GM19395 (cell line): ENCODE data around the gene SP100.
"Not testable (repeated sequence)": the region's sequence is repeated elsewhere in the genome, so short reads cannot be mapped to it uniquely, and the experiment has no call there.

Source experiments
- ATAC-seq: cut with Tn5 transposase; IDR thresholded peaks from one replicate; pipeline ENCODE4 v1.9.1; 2021; ENCODE audit warnings: mild to moderate bottlenecking, moderate library complexity; ENCODE audit not compliant: unreplicated experiment

Gene SP100

DNA sequence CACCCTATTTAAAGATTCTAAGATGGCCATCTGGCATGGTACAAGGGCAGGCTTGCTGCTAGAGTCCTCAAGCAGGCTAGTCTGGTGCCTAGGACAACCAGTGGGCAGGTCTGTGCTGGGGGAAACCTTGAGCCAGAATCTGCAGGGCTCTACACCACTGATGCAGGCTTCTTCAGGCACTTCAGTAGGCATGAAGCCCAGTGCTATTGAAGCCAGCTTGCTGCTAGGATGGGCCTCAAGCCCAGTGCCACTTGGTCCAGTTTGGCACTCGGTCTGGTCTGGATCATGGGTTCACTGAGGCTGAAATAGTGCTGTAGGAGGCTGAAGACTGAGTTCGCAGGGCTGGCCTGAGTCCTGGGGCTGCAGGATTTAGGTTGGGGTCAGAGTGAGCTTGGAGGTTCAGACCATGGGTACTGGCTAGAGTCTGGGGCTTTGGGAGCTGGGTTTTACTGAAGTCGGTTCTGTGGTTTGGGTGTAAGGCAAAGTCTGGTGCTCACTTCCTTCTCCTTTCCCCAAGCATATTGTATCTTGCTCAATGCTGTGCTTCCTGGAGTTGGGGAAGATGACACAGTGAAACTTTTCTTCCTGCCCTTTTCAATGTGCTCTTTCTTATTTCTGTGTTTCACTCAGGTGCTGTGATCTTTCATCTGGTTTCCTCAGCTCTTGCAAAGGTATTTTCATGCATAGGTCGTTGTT lies 41.2 kb downstream of the SP100 start:
- no peak for ATAC-seq

DNA sequence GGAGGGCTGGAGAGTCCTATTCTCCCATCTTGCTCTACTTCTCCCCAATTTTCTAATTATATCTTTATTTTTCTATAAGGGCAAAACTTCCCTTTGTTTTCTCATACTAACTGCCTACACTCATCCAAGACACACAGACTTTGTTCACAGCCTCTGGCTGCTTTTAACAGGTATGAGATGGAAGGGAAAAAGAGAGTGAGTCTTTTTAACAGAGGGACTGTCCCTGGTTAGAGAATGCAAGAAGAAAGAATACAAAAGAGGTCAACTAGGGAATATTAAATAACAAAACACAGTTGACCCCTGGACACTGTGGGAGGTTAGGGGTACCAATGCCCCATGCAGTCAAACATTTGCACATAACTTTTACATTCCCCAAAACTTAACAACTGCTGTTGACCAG lies 41.8 kb downstream of the SP100 start:
- no peak for ATAC-seq

DNA sequence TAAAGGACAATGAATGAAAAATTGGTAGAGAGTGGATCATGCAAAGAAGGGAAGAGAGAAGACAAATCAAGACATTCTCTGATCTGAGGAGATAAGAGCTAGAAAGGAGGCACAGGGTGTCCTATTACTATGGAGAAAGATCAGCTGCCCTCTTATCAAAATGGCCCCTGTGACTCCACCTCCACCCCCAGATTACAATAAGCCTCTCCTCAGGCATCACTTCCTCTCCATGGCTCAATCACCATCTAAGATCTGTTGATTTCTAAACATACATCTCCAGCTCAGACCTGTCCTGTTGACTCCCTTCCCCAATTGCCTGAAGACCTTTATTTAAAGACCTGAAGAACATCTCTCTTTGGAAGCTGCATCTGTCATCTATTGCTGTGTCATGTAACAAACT lies 43.2 kb downstream of the SP100 start:
- no peak for ATAC-seq

DNA sequence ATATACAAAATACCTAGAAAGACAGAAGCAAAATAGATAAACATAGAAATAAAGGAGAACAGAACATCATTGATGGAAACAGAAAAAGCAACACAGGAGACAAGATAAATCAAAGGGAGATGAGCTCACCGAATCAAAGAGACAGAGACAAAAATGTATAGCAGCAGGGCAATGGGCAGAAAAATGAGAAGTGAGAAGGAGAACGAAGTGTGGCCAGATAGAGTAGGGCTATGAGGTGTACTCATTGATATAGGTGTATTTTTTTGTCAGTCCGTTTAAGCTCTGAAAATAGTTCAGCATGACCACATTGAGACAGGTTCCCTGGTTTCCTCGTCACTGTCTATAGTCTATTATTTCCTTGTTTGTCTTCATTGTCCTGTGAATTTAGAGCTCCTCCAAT lies 55.1 kb downstream of the SP100 start:
- ATAC-seq: peak; percentile 46

GRCh38 chr2:230472621-230473018 lies 56.6 kb downstream of the SP100 start:
- peak; percentile 33 for ATAC-seq

- no peak for ATAC-seq
These were observed 57.4 kb downstream of the SP100 start for GRCh38 chr2:230473378-230473777.

- ATAC-seq: no peak
These were observed 59.1 kb downstream of the SP100 start for GRCh38 chr2:230475143-230475542.

DNA sequence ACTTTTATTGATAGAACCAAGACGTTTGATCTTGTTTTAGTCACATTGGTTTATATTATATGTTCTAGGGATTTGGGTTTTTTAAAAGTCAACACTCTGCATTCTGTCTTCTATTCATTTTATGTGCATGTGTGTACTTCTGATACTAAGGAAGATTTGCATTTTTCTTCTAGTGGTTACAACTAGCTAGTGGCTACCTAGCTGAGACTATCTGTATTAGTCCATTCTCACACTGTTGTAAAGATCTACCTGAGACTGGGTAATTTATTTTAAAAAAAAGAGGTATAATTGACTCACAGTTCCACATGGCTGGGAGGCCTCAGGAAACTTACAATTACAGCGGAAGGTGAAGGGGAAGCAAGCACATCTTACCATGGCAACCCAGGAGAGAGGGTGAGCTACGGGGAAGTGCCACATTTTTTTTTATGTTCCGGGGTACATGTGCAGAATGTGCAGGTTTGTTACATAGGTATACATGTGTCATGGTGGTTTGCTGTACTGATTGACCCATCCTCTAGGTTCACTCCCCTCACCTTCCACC lies 69.9 kb downstream of the SP100 start:
- ATAC-seq: no peak

- ATAC-seq: not testable (repeated sequence)
These were observed 75.2 kb downstream of the SP100 start for GRCh38 chr2:230491219-230491618.

- ATAC-seq: no peak
These were observed 76.1 kb downstream of the SP100 start for GRCh38 chr2:230492107-230492506.

- no peak for ATAC-seq
These were observed 79.0 kb downstream of the SP100 start for GRCh38 chr2:230494980-230495379.

DNA sequence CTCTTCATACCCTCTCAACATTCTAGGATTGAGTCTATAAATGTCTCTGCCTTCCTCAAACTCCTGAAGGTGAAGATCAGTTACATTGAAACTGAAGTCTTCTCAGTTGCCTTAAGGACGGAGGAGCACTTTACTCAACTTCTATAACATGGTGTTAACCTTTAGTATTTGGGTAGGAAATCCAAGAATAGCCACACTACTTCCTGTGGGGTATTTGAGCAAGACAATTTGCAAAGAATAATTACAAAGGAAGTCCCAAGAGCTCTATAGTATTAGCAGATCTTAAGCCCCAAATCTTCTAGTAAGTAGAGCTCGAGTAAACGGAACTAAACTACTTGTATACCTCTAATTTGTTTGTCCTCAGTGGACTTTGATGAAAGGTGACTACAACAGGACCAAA lies 80.9 kb downstream of the SP100 start:
- peak; percentile 52 for ATAC-seq

- ATAC-seq: no peak
These were observed 82.6 kb downstream of the SP100 start for GRCh38 chr2:230498506-230499107.

DNA sequence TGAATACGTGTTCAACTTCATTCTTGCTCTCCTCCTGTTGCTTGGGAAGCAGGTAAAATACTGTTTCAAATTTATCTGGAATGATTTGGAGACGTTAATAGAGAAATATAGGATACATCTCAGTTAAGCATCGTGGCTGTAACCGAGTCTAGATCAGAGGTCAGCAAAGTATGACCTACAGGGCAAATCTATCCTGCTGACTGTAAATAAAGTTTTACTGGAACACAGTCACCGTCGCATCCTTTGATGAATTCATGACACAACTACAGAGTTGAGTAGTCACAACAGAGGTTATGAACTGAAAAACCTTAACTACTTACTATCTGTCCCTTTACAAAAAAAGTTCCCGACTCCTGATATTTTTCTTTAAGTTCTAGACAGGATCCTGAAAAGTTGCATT lies 86.6 kb downstream of the SP100 start:
- ATAC-seq: no peak

- no peak for ATAC-seq
These were observed 87.8 kb downstream of the SP100 start for GRCh38 chr2:230503798-230504197.

DNA sequence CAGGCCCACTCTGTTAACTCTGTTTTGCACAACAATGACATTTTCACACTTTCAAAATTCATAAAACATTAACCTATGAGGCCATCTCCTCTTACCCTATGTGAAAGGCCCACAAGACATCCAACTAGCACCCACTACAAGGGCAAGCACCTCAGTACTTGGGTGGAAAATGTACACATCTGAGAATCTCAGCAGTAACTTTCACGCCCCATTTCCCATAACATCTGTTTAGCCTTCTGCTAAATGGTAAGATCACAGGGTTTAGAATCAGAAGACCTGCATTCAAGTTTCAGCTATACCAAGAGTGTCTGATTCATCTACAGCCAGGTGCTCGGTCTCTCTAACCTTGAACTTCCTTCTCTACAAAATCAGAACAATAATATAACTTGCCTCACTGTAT lies 89.2 kb downstream of the SP100 start:
- peak; percentile 86 for ATAC-seq

DNA sequence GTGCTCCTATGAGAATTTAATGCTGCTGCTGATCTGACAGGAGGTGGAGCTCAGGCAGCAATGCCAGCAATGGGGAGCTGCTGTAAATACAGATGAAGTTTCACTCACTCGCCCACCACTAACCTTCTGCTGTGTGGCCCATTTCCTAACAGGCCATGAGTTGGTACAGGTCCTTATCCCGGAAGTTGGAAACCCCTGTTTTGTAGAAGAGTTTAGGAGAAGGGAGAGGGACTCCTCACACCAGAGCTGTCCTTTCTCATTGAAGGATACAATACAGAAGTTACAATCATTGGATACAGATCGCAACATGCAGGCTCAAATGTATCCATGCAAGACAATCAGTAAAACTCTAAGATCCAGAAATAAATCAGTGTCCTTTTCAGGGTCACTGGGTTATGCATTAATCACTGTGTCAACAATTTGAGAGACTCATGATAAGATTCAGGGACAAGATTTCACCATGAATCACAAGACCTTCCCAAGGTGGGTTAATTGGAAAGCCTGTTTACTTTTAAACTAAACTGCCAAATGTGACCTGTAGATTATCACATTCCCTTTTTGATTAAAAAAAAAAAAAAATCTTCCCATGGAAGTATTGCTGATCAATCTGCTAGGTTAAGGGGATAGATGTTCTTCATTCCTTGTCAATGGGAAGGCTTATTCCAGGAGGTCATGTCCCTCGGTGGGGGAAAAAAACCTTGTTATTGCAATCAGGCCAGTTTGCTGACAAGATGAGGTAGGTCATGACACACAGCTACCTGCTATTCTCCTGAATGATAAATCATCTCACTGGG lies 97.2 kb downstream of the SP100 start:
- no peak for ATAC-seq

GRCh38 chr2:230520061-230520874 lies 104.3 kb downstream of the SP100 start:
- ATAC-seq: no peak

GRCh38 chr2:230520875-230521155 lies 104.8 kb downstream of the SP100 start:
- ATAC-seq: no peak

GRCh38 chr2:230521386-230521785 lies 105.4 kb downstream of the SP100 start:
- ATAC-seq: no peak

- no peak for ATAC-seq
These were observed 109.7 kb downstream of the SP100 start for GRCh38 chr2:230525682-230526081.
